Eye (tissue), 1 donor: ENCODE measurements around the gene CMYA5.

Experiments used
- DNase-seq: peaks from one replicate; pipeline ENCODE4 v3.0.0-alpha.2; 2015

Gene CMYA5

GRCh38 chr5:79800979-79801827, 111.6 kb downstream of the CMYA5 start:
- no peak for DNase-seq

- no peak for DNase-seq
Observed at GRCh38 chr5:79802406-79802805, 112.8 kb downstream of the CMYA5 start.

- DNase-seq = no peak
Observed at GRCh38 chr5:79803007-79803406, 113.4 kb downstream of the CMYA5 start.

GRCh38 chr5:79806741-79807140, 117.1 kb downstream of the CMYA5 start:
- peak; percentile 6 for DNase-seq

GRCh38 chr5:79809743-79810142, 120.1 kb downstream of the CMYA5 start:
- DNase-seq = no peak

GRCh38 chr5:79811081-79811480, 121.4 kb downstream of the CMYA5 start:
- no peak for DNase-seq

- DNase-seq = no peak
Observed at GRCh38 chr5:79811904-79812303, 122.3 kb downstream of the CMYA5 start.

- no peak for DNase-seq
Observed at GRCh38 chr5:79814699-79815098, 125.1 kb downstream of the CMYA5 start.

- no peak for DNase-seq
Observed at GRCh38 chr5:79816014-79816413, 126.4 kb downstream of the CMYA5 start.

- no peak for DNase-seq
Observed at GRCh38 chr5:79820648-79821047, 131.0 kb downstream of the CMYA5 start.

GRCh38 chr5:79824444-79824843, 134.8 kb downstream of the CMYA5 start:
- no peak for DNase-seq

GRCh38 chr5:79825802-79826201, 136.2 kb downstream of the CMYA5 start:
- no peak for DNase-seq

- no peak for DNase-seq
Observed at GRCh38 chr5:79827159-79827629, 137.6 kb downstream of the CMYA5 start.

GRCh38 chr5:79829260-79829659, 139.6 kb downstream of the CMYA5 start:
- DNase-seq = no peak

- DNase-seq = no peak
Observed at GRCh38 chr5:79831381-79832309, 142.0 kb downstream of the CMYA5 start.

GRCh38 chr5:79832911-79833310, 143.3 kb downstream of the CMYA5 start:
- DNase-seq = no peak

GRCh38 chr5:79834098-79834753, 144.6 kb downstream of the CMYA5 start:
- DNase-seq = peak; percentile 12

GRCh38 chr5:79834754-79835714, 145.4 kb downstream of the CMYA5 start:
- DNase-seq = no peak

- DNase-seq = no peak
Observed at GRCh38 chr5:79837761-79838551, 148.3 kb downstream of the CMYA5 start.

GRCh38 chr5:79840084-79840990, 150.7 kb downstream of the CMYA5 start:
- DNase-seq = no peak
